ENCODE results near the gene USP16. TPM values are rescaled to one million over a fixed set of nuclear protein-coding genes. Genes with fewer than 3 reads are reported as not detected.

USP16 gene
- total and polyA plus RNA-seq, 2 of the 13 experiments (the other 11 are each of a cell fraction or from before 2014, with no cell fraction given) = 16.5 to 46.9 TPM

- TF ChIP-seq ZNF407 (CRISPR knock-in tag; IDR thresholded peaks at IDR 0.05; ENCODE audit: not compliant biosample characterization) = peak; percentile 66
- TF ChIP-seq PITX1 (CRISPR knock-in tag; IDR thresholded peaks at IDR 0.05) = no peak
- TF ChIP-seq SMAD1 (CRISPR knock-in tag; IDR thresholded peaks at IDR 0.05; ENCODE audit: borderline replicate concordance, low read depth) = no peak
- TF ChIP-seq ZBTB21 (CRISPR knock-in tag; IDR thresholded peaks at IDR 0.05) = no peak
- TF ChIP-seq ZBTB4 (CRISPR knock-in tag; IDR thresholded peaks at IDR 0.05; ENCODE audit: borderline replicate concordance) = no peak
- TF ChIP-seq RFX1 (IDR thresholded peaks at IDR 0.05) = no peak
- no peak for TF ChIP-seq TOPORS (CRISPR knock-in tag; IDR thresholded peaks at IDR 0.05)
- TF ChIP-seq ZNF629 (CRISPR knock-in tag; conservative IDR thresholded peaks at IDR 0.05) = no peak; the same call in 1 of the 2 replicates
- TF ChIP-seq SNAPC2 (CRISPR knock-in tag; IDR thresholded peaks at IDR 0.05) = no peak
- TF ChIP-seq PRPF4 (IDR thresholded peaks at IDR 0.05; ENCODE audit: low read depth, low read length, poor library complexity, severe bottlenecking) = no peak
- TF ChIP-seq RBAK (CRISPR knock-in tag; IDR thresholded peaks at IDR 0.05) = 0 out of 2 replicates have a peak, but pooled peaks have one; percentile 18
- peak; percentile 63; the same call in 1 of the 2 replicates for TF ChIP-seq PHF21A (CRISPR knock-in tag; IDR thresholded peaks at IDR 0.05)
- no peak for TF ChIP-seq SRSF4 (IDR thresholded peaks at IDR 0.05; ENCODE audit: low read depth, low read length, poor library complexity, severe bottlenecking)
- TF ChIP-seq SKI (IDR thresholded peaks at IDR 0.05; ENCODE audit: partially characterized antibody) = no peak
- no peak for TF ChIP-seq ZNF17 (CRISPR knock-in tag; IDR thresholded peaks at IDR 0.05)
- no peak for TF ChIP-seq WIZ (CRISPR knock-in tag; IDR thresholded peaks at IDR 0.05)
- peak; percentile 65; the same call in 1 of the 2 replicates for TF ChIP-seq ZNF510 (CRISPR knock-in tag; IDR thresholded peaks at IDR 0.05; ENCODE audit: low read depth)
- peak; percentile 47; the same call in 1 of the 2 replicates for TF ChIP-seq SAFB2 (CRISPR knock-in tag; IDR thresholded peaks at IDR 0.05; ENCODE audit: borderline replicate concordance, low read depth)
Measured at GRCh38 chr21:29073222-29074006, 48.9 kb downstream of the USP16 start, which contains the start of gene CCT8 (continued).

Data from HepG2 (cell line).